SK-N-SH (cell line): ENCODE measurements around the gene UBE2E1. TPM values are rescaled to one million over a fixed set of nuclear protein-coding genes. Genes with fewer than 3 reads are reported as not detected.

ENCODE experiments used
- CTCF ChIA-PET: fragments of 300-600, 350-600 bp; formaldehyde crosslinking; extraction: SDS; loops from one replicate; lab custom pipeline; 2021; lab: Yijun Ruan, JAX
- POLR2A ChIA-PET: fragments of 350-600 bp; sonication (Branson Sonifier 250); formaldehyde crosslinking; extraction: SDS; loops from one replicate; lab custom pipeline; 2020; ENCODE audit warnings: antibody characterized with exemption, inconsistent platforms; lab: Yijun Ruan, JAX
- DNase-seq: peaks from one replicate; pipeline ENCODE4 v3.0.0; 2012
- H2AFZ ChIP-seq: fragments of 200-600 bp; sonication (generic); 2 replicates; pipeline ENCODE4 v1.8.1; 2016; ENCODE audit warnings: antibody characterized with exemption, mild to moderate bottlenecking, low read depth
- H3F3A ChIP-seq: fragments of 200-600 bp; sonication (generic); replicated peaks from 2 replicates; pipeline ENCODE3; 2016; ENCODE audit warnings: antibody characterized with exemption, mild to moderate bottlenecking; ENCODE audit not compliant: insufficient read depth
- H3K27ac ChIP-seq, 2 experiments: fragments of 200-500 bp in 1 of 2; fragments of 200-600 bp in 1 of 2; sonication (Bioruptor generic) in 1 of 2; sonication (generic), shearing (Covaris generic) in 1 of 2; 2 replicates each; pipeline versions ENCODE4 v1.5.1 to v1.6.1; 2014 to 2016; ENCODE audit warnings: low read depth in 2 of 2, inconsistent platforms in 1 of 2, low read length in 1 of 2, mild to moderate bottlenecking in 1 of 2, mixed read lengths in 1 of 2
- H3K27me3 ChIP-seq: fragments of 200-600 bp; sonication (generic), shearing (Covaris generic); 2 replicates; pipeline ENCODE4 v1.6.1; 2016; ENCODE audit warnings: mixed run types; ENCODE audit not compliant: insufficient read depth
- H3K36me3 ChIP-seq, 2 experiments: fragments of 200-500 bp in 1 of 2; fragments of 200-600 bp in 1 of 2; sonication (Bioruptor generic) in 1 of 2; sonication (generic) in 1 of 2; replicated peaks in 1 of 2; 2 replicates each; pipeline versions ENCODE3 to v1.5.1; 2014 to 2016; ENCODE audit warnings: low read length in 1 of 2, mild to moderate bottlenecking in 1 of 2; ENCODE audit not compliant: insufficient read depth in 2 of 2, control insufficient read depth in 1 of 2
- H3K4me1 ChIP-seq, 2 experiments: fragments of 200-500 bp in 1 of 2; fragments of 200-600 bp in 1 of 2; sonication (Bioruptor generic) in 1 of 2; sonication (generic), shearing (Covaris generic) in 1 of 2; 2 replicates each; pipeline versions ENCODE4 v1.5.1 to v1.6.1; 2014 to 2016; ENCODE audit warnings: low read depth in 1 of 2, low read length in 1 of 2, mixed run types in 1 of 2; ENCODE audit not compliant: insufficient read depth in 2 of 2, control insufficient read depth in 1 of 2
- H3K4me2 ChIP-seq: fragments of 200-600 bp; sonication (generic), shearing (Covaris generic); 2 replicates; pipeline ENCODE4 v1.6.1; 2017; ENCODE audit warnings: mixed run types
- H3K4me3 ChIP-seq, 2 experiments: fragments of 200-500 bp in 1 of 2; fragments of 200-600 bp in 1 of 2; sonication (Bioruptor generic) in 1 of 2; sonication (generic), shearing (Covaris generic) in 1 of 2; 2 replicates each; pipeline versions ENCODE4 v1.5.1 to v1.8.1; 2014 to 2016; ENCODE audit warnings: low read depth in 2 of 2, inconsistent platforms in 1 of 2, low read length in 1 of 2, mild to moderate bottlenecking in 1 of 2, mixed read lengths in 1 of 2, moderate library complexity in 1 of 2
- H3K79me2 ChIP-seq: fragments of 200-600 bp; sonication (generic); 2 replicates; pipeline ENCODE4 v1.8.1; 2017; ENCODE audit warnings: mild to moderate bottlenecking; ENCODE audit not compliant: insufficient read depth
- H3K9ac ChIP-seq: fragments of 200-600 bp; sonication (generic); 2 replicates; pipeline ENCODE4 v1.6.1; 2017; ENCODE audit warnings: mixed run types
- H3K9me2 ChIP-seq: fragments of 200-600 bp; sonication (generic); 2 replicates; pipeline ENCODE4 v1.6.1; 2017; ENCODE audit warnings: mixed run types
- H3K9me3 ChIP-seq: fragments of 200-600 bp; sonication (generic); 2 replicates; pipeline ENCODE4 v1.6.1; 2017; ENCODE audit warnings: mixed run types, mild to moderate bottlenecking, moderate library complexity
- H4K20me1 ChIP-seq: fragments of 200-600 bp; sonication (generic); 2 replicates; pipeline ENCODE4 v1.6.1; 2017; ENCODE audit warnings: mild to moderate bottlenecking, mixed run types; ENCODE audit not compliant: insufficient read depth
- CHD2 ChIP-seq: fragments of 150-350 bp; IDR thresholded peaks from 2 replicates; pipeline ENCODE4 v1.6.1; 2018; ENCODE audit warnings: low read length; ENCODE audit not compliant: partially characterized antibody
- ELF1 ChIP-seq: IDR thresholded peaks from 2 replicates; pipeline ENCODE4 v1.4.0; 2012
- EZH2phosphoT487 ChIP-seq: fragments of 200-600 bp; sonication (generic); IDR thresholded peaks from 2 replicates; pipeline ENCODE4 v1.6.1; 2017; ENCODE audit warnings: low read depth, mixed run types, mild to moderate bottlenecking, antibody characterized with exemption, moderate library complexity, borderline replicate concordance
- FOSL2 ChIP-seq: IDR thresholded peaks from 2 replicates; pipeline ENCODE4 v1.4.0; 2012; ENCODE audit warnings: low read depth, mild to moderate bottlenecking, moderate library complexity, borderline replicate concordance
- GABPA ChIP-seq: IDR thresholded peaks from 2 replicates; pipeline ENCODE4 v1.4.0; 2012; ENCODE audit warnings: low read depth, mild to moderate bottlenecking
- IRF3 ChIP-seq: fragments of 150-350 bp; IDR thresholded peaks from 2 replicates; pipeline ENCODE4 v1.6.1; 2016; ENCODE audit warnings: mild to moderate bottlenecking, low read depth, low read length
- MXI1 ChIP-seq: IDR thresholded peaks from 2 replicates; pipeline ENCODE4 v1.6.1; 2012; ENCODE audit warnings: mild to moderate bottlenecking, low read depth, low read length, improper control_type of control experiment
- NFIC ChIP-seq: IDR thresholded peaks from 2 replicates; pipeline ENCODE4 v1.4.0; 2012; ENCODE audit warnings: borderline replicate concordance
- PBX3 ChIP-seq: IDR thresholded peaks from 2 replicates; pipeline ENCODE4; 2012
- RAD21 ChIP-seq: IDR thresholded peaks from 2 replicates; pipeline ENCODE4 v1.6.1; 2012; ENCODE audit warnings: mild to moderate bottlenecking, low read length
- RXRA ChIP-seq: IDR thresholded peaks from 2 replicates; pipeline ENCODE4 v1.4.0; 2012; ENCODE audit warnings: low read depth, mild to moderate bottlenecking, borderline replicate concordance
- SMC3 ChIP-seq: IDR thresholded peaks from 2 replicates; pipeline ENCODE4 v1.6.1; 2012; ENCODE audit warnings: low read depth, low read length, improper control_type of control experiment
- TEAD4 ChIP-seq: IDR thresholded peaks from 2 replicates; pipeline ENCODE4 v1.4.0; 2012; ENCODE audit warnings: mild to moderate bottlenecking, borderline replicate concordance; ENCODE audit not compliant: insufficient read depth
- USF1 ChIP-seq: IDR thresholded peaks from 2 replicates; pipeline ENCODE4 v1.4.0; 2012; ENCODE audit warnings: low read depth, borderline replicate concordance
- USF2 ChIP-seq: fragments of 150-350 bp; IDR thresholded peaks from 2 replicates; pipeline ENCODE4 v1.6.1; 2017; ENCODE audit warnings: antibody characterized with exemption, low read length, low read depth, borderline replicate concordance
- YY1 ChIP-seq: IDR thresholded peaks from 2 replicates; pipeline ENCODE4 v1.4.0; 2012; ENCODE audit warnings: low read depth, mild to moderate bottlenecking
- ZBTB33 ChIP-seq: IDR thresholded peaks from 2 replicates; pipeline ENCODE4 v1.4.0; 2012; ENCODE audit warnings: low read depth, borderline replicate concordance
- WGBS: methylation state at CpG from one replicate; pipeline ENCODE4 v1.1.6; 2017; ENCODE audit warnings: low lambda C conversion rate; 5-methylcytosine and 5-hydroxymethylcytosine counted together
- polyA plus RNA-seq, 3 experiments: library from polyadenylated mRNA; depleted of rRNA; stranded (reverse); fragments of >200 nt; gene quantifications; 2 replicates each; pipeline ENCODE4 v1.2.3, GENCODE V29; 2012
- TF ChIP-seq, protein P1 (sequence below): fragments of 200-600 bp; sonication (generic); IDR thresholded peaks from 2 replicates; pipeline ENCODE4 v1.6.1; 2017; ENCODE audit warnings: antibody characterized with exemption, mild to moderate bottlenecking, moderate library complexity
- TF ChIP-seq, protein P2 (sequence below): IDR thresholded peaks from 2 replicates; pipeline ENCODE4 v1.4.0; 2012; ENCODE audit warnings: low read depth
- TF ChIP-seq, protein P3 (sequence below): IDR thresholded peaks from 2 replicates; pipeline ENCODE4 v1.6.1; 2012; ENCODE audit warnings: mild to moderate bottlenecking, low read depth, low read length, moderate library complexity

UBE2E1 gene
- polyA plus RNA-seq, 1 of the 3 experiments (the other 2 are of a cell fraction): 59.9 TPM

DNA sequence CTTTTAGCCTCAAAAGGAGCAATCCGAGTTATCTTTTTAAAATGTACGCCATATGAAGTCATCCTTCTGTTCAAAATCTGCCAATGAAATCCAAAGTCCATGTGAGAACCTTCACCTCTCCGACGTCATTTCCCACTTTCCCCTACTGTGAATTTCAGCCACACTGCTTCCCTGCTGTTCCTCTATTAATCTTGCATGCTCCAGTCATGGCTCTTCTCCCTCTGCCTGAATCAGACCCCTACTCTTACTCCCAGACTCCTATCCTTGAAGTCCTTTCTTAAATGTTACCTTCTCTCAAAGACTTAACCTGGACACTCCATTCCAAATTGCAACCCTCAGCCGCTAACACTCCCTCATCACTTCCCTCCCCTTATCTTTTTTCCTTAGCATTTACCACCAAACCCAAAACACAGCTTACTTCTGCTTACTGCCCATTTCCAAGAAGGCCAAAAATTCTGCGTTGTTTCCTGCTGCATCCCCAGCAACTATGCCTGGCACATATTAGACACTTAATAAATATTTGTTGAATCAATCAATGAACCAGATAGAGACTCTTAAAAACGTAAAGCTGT, 109.9 kb downstream of the UBE2E1 start:
- Histone ChIP-seq H3K79me2 (peaks cover 95% of the 10 kb centered on the region), H3F3A (peaks cover 32% of the 10 kb centered on the region), H4K20me1 (peaks cover 31% of the 10 kb centered on the region), H3K4me2 (peak overlapping the region; percentile 96), H3K36me3 (peaks cover 28 to 30% of the 10 kb centered on the region in 2 experiments), H3K4me3 (peak overlapping the region; percentile 94 to 96), H3K9me2 (no peaks in the 10 kb centered on the region), H3K27me3 (no peaks in the 10 kb centered on the region), H3K9me3 (no peaks in the 10 kb centered on the region), H3K4me1 (peaks cover 0 to 19% of the 10 kb centered on the region in 2 experiments; a peak in 3 of 4 replicates), H2AFZ (peak overlapping the region; percentile 76), H3K27ac (peak overlapping the region; percentile 79 to 94), H3K9ac (peak overlapping the region; percentile 89)
- 19% methylated on average over 7 of the region's 7 CpGs for WGBS
- CTCF ChIA-PET: interaction anchor here (1.2 to 2.4 kb wide), 3 partner anchors 8 to 77 kb away, joined by 3 to 11 read pairs (median 7); no protein-coding TSS in a partner anchor
- peak; percentile 39 for DNase-seq
- POLR2A ChIA-PET: interaction anchor here (1.1 to 2.2 kb wide), 6 partner anchors 25 to 180 kb away, joined by 3 to 13 read pairs (median 6); no protein-coding TSS in a partner anchor
- TF ChIP-seq MXI1: peak; percentile 56
- TF ChIP-seq USF1: no peak
- TF ChIP-seq ELF1: no peak
- no peak for TF ChIP-seq RAD21
- TF ChIP-seq, protein P1, sequence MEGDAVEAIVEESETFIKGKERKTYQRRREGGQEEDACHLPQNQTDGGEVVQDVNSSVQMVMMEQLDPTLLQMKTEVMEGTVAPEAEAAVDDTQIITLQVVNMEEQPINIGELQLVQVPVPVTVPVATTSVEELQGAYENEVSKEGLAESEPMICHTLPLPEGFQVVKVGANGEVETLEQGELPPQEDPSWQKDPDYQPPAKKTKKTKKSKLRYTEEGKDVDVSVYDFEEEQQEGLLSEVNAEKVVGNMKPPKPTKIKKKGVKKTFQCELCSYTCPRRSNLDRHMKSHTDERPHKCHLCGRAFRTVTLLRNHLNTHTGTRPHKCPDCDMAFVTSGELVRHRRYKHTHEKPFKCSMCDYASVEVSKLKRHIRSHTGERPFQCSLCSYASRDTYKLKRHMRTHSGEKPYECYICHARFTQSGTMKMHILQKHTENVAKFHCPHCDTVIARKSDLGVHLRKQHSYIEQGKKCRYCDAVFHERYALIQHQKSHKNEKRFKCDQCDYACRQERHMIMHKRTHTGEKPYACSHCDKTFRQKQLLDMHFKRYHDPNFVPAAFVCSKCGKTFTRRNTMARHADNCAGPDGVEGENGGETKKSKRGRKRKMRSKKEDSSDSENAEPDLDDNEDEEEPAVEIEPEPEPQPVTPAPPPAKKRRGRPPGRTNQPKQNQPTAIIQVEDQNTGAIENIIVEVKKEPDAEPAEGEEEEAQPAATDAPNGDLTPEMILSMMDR: no peak
- TF ChIP-seq SMC3: no peak
- TF ChIP-seq GABPA: peak; percentile 48; the same call in 1 of the 2 replicates
- no peak for TF ChIP-seq EZH2phosphoT487
- TF ChIP-seq CHD2: no peak
- TF ChIP-seq YY1: peak; percentile 20; the same call in 1 of the 2 replicates
- TF ChIP-seq PBX3: no peak
- no peak for TF ChIP-seq RXRA
- TF ChIP-seq TEAD4: no peak
- TF ChIP-seq FOSL2: no peak
- TF ChIP-seq, protein P2, sequence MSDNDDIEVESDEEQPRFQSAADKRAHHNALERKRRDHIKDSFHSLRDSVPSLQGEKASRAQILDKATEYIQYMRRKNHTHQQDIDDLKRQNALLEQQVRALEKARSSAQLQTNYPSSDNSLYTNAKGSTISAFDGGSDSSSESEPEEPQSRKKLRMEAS: peak; percentile 18; the same call in 1 of the 2 replicates
- TF ChIP-seq ZBTB33: no peak
- TF ChIP-seq, protein P3, sequence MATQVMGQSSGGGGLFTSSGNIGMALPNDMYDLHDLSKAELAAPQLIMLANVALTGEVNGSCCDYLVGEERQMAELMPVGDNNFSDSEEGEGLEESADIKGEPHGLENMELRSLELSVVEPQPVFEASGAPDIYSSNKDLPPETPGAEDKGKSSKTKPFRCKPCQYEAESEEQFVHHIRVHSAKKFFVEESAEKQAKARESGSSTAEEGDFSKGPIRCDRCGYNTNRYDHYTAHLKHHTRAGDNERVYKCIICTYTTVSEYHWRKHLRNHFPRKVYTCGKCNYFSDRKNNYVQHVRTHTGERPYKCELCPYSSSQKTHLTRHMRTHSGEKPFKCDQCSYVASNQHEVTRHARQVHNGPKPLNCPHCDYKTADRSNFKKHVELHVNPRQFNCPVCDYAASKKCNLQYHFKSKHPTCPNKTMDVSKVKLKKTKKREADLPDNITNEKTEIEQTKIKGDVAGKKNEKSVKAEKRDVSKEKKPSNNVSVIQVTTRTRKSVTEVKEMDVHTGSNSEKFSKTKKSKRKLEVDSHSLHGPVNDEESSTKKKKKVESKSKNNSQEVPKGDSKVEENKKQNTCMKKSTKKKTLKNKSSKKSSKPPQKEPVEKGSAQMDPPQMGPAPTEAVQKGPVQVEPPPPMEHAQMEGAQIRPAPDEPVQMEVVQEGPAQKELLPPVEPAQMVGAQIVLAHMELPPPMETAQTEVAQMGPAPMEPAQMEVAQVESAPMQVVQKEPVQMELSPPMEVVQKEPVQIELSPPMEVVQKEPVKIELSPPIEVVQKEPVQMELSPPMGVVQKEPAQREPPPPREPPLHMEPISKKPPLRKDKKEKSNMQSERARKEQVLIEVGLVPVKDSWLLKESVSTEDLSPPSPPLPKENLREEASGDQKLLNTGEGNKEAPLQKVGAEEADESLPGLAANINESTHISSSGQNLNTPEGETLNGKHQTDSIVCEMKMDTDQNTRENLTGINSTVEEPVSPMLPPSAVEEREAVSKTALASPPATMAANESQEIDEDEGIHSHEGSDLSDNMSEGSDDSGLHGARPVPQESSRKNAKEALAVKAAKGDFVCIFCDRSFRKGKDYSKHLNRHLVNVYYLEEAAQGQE: no peak
- TF ChIP-seq IRF3: no peak
- no peak for TF ChIP-seq USF2
- TF ChIP-seq NFIC: no peak
